Melanocyte of skin (primary cell): Measurements from ENCODE around the gene AQP12B. TPM values are rescaled to one million over a fixed set of nuclear protein-coding genes. Genes with fewer than 3 reads are reported as not detected.

Experiments used
- small RNA-seq, 2 donors: library from RNA; depleted of rRNA; stranded (forward); fragments of <200 nt; gene quantifications; one replicate each; pipeline ENCODE3, GENCODE V24; 2012
- total RNA-seq, 2 donors: library from RNA; depleted of rRNA; stranded (reverse); fragments of >200 nt; gene quantifications; 2 replicates each; pipeline ENCODE4 v1.2.3, GENCODE V29; 2012

The AQP12B gene, protein sequence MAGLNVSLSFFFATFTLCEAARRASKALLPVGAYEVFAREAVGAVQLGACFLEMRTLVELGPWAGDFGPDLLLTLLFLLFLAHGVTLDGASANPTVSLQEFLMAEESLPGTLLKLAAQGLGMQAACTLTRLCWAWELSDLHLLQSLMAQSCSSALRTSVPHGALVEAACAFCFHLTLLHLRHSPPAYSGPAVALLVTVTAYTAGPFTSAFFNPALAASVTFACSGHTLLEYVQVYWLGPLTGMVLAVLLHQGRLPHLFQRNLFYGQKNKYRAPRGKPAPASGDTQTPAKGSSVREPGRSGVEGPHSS
- not detected for total RNA-seq

DNA sequence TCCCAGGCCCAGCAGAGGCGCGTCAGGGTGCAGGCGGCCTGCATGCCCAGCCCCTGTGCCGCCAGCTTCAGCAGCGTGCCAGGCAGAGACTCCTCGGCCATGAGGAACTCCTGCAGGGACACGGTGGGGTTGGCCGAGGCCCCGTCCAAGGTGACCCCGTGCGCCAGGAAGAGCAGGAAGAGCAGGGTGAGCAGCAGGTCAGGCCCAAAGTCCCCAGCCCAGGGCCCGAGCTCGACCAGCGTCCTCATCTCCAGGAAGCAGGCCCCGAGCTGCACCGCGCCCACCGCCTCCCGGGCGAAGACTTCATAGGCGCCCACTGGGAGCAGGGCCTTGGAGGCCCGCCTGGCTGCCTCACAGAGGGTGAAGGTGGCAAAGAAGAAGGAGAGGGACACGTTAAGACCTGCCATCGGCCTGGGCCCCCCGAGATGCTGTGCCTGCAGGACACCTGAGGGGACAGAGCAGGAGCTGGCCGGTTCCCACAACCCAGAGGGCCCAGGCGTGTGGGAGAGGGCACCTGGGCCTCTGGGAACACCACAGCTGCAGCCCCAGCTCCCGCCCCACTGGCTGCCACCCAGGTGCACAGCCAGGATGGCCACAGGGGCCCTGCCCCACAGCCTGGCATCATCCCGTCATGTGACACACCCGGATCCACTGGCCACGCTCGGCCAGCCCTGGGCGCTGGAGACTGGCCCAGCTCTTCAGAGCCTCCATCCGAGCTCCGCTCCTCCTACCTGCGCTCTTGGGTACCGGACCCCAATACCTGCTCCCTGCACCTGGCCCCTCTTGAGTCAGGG, at the start of gene AQP12B:
Gene AQP12B (minus strand): TSS at position 455 of the 794 bp plus-strand sequence. CDS start 48 bp downstream, at position 407.

DNA sequence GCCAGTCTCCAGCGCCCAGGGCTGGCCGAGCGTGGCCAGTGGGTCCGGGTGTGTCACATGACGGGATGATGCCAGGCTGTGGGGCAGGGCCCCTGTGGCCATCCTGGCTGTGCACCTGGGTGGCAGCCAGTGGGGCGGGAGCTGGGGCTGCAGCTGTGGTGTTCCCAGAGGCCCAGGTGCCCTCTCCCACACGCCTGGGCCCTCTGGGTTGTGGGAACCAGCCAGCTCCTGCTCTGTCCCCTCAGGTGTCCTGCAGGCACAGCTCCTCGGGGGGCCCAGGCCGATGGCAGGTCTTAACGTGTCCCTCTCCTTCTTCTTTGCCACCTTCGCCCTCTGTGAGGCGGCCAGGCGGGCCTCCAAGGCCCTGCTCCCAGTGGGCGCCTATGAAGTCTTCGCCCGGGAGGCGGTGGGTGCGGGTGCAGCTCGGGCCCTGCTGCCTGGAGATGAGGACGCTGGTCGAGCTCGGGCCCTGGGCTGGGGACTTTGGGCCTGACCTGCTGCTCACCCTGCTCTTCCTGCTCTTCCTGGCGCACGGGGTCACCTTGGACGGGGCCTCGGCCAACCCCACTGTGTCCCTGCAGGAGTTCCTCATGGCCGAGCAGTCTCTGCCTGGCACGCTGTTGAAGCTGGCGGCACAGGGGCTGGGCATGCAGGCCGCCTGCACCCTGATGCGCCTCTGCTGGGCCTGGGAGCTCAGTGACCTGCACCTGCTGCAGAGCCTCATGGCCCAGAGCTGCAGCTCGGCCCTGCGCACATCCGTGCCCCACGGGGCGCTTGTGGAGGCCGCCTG, 9.1 kb upstream of the AQP12B start, which contains the start of gene AQP12A:
Gene AQP12A (plus strand): TSS at position 236 of the 790 bp plus-strand sequence. CDS start 48 bp downstream, at position 284.

Small RNA genes within 50 kb of the gene (small RNA-seq; reads per million reads assigned to genes)
- 0 reads per million in 2 donors for gene AC011298.3

Other genes with a start within 250 kb of the AQP12B start
- 10 to 100 TPM; 20.0 to 29.6 TPM for gene GPC1, start 247.2 kb downstream of the AQP12B start, total RNA-seq
- gene ANKMY1, start 124.9 kb downstream of the AQP12B start, total RNA-seq = 1 to 10 TPM; 4.7 to 6.2 TPM
- 1 to 10 TPM; 1.7 to 5.5 TPM for gene DUSP28, start 122.5 kb downstream of the AQP12B start, total RNA-seq
- gene RNPEPL1, start 114.4 kb downstream of the AQP12B start, total RNA-seq = 10 to 100 TPM; 18.6 to 18.9 TPM
- gene CAPN10, start 96.2 kb downstream of the AQP12B start, total RNA-seq = 10 to 100 TPM; 15.7 to 17.9 TPM
- gene GPR35, start 57.4 kb downstream of the AQP12B start, total RNA-seq = under 1 TPM; under 0.01 to 0.34 TPM
- gene AQP12A, start 9.0 kb upstream of the AQP12B start, total RNA-seq = not detected
- 1 to 10 TPM in 1 of 2 donors, under 1 TPM in 1; 0.33 to 1.0 TPM for gene KIF1A, start 137.3 kb upstream of the AQP12B start, total RNA-seq
- gene AGXT, start 185.9 kb upstream of the AQP12B start, total RNA-seq = not detected
- not detected for gene MAB21L4, start 213.3 kb upstream of the AQP12B start, total RNA-seq
- gene CROCC2, start 223.5 kb upstream of the AQP12B start, total RNA-seq = under 1 TPM; under 0.01 TPM